Fibroblast of lung (primary cell): ENCODE measurements around the gene PCDH18. TPM values are rescaled to one million over a fixed set of nuclear protein-coding genes. Genes with fewer than 3 reads are reported as not detected.
A peak's percentile ranks its signal among the peaks of the same experiment; 100 is the strongest.
"Not testable (repeated sequence)": the region's sequence is repeated elsewhere in the genome, so short reads cannot be mapped to it uniquely, and the experiment has no call there.

Experiments
- DNase-seq, 2 donors: peaks; one replicate each; pipeline versions ENCODE4 v3.0.0 to v3.0.0-alpha.2; 2010; ENCODE audit warnings: low read depth in 2 of 2
- H2AFZ ChIP-seq: 2 replicates; pipeline ENCODE4 v1.5.1; 2012; ENCODE audit warnings: low read length, control low read depth, inconsistent platforms
- H3K27ac ChIP-seq: 2 replicates; pipeline ENCODE4 v1.5.1; 2011; ENCODE audit warnings: low read length, control low read depth; ENCODE audit not compliant: insufficient read depth
- H3K27me3 ChIP-seq: 2 replicates; pipeline ENCODE4 v1.5.1; 2011; ENCODE audit warnings: mild to moderate bottlenecking, low read length; ENCODE audit not compliant: control insufficient read depth, insufficient read depth
- H3K36me3 ChIP-seq: 2 replicates; pipeline ENCODE4 v1.5.1; 2011; ENCODE audit warnings: low read length; ENCODE audit not compliant: control insufficient read depth, insufficient read depth
- H3K4me1 ChIP-seq: 2 replicates; pipeline ENCODE4 v1.5.1; 2011; ENCODE audit warnings: low read length; ENCODE audit not compliant: control insufficient read depth, insufficient read depth; ENCODE audit errors: extremely low read depth
- H3K4me2 ChIP-seq: 2 replicates; pipeline ENCODE4 v1.5.1; 2011; ENCODE audit warnings: low read length, control low read depth; ENCODE audit not compliant: insufficient read depth; ENCODE audit errors: extremely low read depth
- H3K4me3 ChIP-seq, 4 experiments: fragments of 200-600 bp in 1 of 4; sonication (generic) in 1 of 4; replicated peaks in 1 of 4; 2 replicates each; pipeline ENCODE4 v1.5.1; 2011 to 2016; ENCODE audit warnings: low read length in 4 of 4, low read depth in 3 of 4, mild to moderate bottlenecking in 3 of 4, control low read depth in 2 of 4, inconsistent platforms in 1 of 4, mixed read lengths in 1 of 4; ENCODE audit not compliant: insufficient read depth in 1 of 4; ENCODE audit errors: control extremely low read depth in 1 of 4
- H3K79me2 ChIP-seq: 2 replicates; pipeline ENCODE4 v1.5.1; 2012; ENCODE audit warnings: mild to moderate bottlenecking, low read length, inconsistent platforms; ENCODE audit not compliant: control insufficient read depth, insufficient read depth
- H3K9ac ChIP-seq: 2 replicates; pipeline ENCODE4 v1.5.1; 2011; ENCODE audit warnings: mild to moderate bottlenecking, low read length, control low read depth; ENCODE audit not compliant: insufficient read depth
- H3K9me3 ChIP-seq: 2 replicates; pipeline ENCODE4 v1.5.1; 2012; ENCODE audit warnings: low read depth, low read length; ENCODE audit not compliant: control insufficient read depth, insufficient read depth
- H4K20me1 ChIP-seq: 2 replicates; pipeline ENCODE4 v1.5.1; 2011; ENCODE audit warnings: low read length; ENCODE audit not compliant: control insufficient read depth, insufficient read depth; ENCODE audit errors: extremely low read depth
- EZH2 ChIP-seq: IDR thresholded peaks from 2 replicates; pipeline ENCODE4 v1.5.1; 2012; ENCODE audit warnings: low read length, control low read depth, mild to moderate bottlenecking; ENCODE audit errors: missing control alignments
- polyA plus RNA-seq, 2 donors: library from polyadenylated mRNA; depleted of rRNA in 1 of 2; stranded (reverse) in 1 of 2; unstranded in 1 of 2; fragments of >200 nt; gene quantifications; 2 replicates each; pipeline ENCODE4 v1.2.1, GENCODE V29; 2011 to 2012; ENCODE audit warnings: missing spikeins in 1 of 2
- total RNA-seq: library from RNA; depleted of rRNA; stranded (reverse); fragments of >200 nt; gene quantifications from 2 replicates; pipeline ENCODE4 v1.2.1, GENCODE V29; 2014
- TF ChIP-seq, protein P1 (sequence below), 2 donors: IDR thresholded peaks in 1 of 2; conservative IDR thresholded peaks in 1 of 2; 1 replicate in 1 of 2; 2 replicates in 1 of 2; pipeline ENCODE4 v1.5.1; 2011 to 2012; ENCODE audit warnings: low read length in 2 of 2, control low read depth in 1 of 2, inconsistent platforms in 1 of 2, low read depth in 1 of 2, mild to moderate bottlenecking in 1 of 2

Gene PCDH18
- total and polyA plus RNA-seq, 2 donors (not counting 1 experiment from before 2014, with no cell fraction given): 203 to 542 TPM

DNA sequence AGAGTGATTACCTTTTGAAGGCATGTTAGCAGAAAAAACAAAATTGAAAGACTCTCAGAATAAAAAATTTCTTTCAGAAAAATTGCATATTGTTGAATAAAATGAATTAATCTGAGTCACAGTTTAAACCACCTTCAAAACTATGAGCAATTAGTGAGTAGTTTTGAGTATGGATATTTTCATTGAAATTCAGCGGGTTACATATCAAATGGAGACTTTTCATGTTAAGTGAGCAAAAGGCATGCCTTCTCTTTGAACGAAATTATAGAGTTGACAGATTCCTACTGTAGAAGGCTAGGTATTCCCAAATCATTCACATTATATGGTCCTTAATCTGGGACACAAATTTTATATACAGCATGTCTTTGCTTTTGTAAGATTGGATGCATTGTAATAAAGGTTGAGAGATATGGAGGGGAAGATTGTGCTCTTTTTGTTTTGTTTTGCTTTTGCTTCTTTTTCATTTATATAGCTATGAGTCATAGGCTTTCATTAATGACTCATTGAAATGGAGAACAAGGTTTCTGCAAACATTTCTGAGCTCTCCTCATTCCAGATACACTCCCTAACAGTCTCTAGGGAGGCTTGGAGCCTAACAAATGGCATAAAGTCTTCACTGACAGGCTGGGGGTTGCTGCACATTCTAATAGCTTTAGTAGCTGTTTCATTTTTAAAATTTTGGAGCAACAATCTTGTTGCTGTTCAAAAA, 21.6 kb downstream of the PCDH18 start:
- peak overlapping the region in 2 of 4 experiments; percentile 5 to 9 for H3K4me3 ChIP-seq
- TF ChIP-seq EZH2: no peak
- TF ChIP-seq, protein P1, sequence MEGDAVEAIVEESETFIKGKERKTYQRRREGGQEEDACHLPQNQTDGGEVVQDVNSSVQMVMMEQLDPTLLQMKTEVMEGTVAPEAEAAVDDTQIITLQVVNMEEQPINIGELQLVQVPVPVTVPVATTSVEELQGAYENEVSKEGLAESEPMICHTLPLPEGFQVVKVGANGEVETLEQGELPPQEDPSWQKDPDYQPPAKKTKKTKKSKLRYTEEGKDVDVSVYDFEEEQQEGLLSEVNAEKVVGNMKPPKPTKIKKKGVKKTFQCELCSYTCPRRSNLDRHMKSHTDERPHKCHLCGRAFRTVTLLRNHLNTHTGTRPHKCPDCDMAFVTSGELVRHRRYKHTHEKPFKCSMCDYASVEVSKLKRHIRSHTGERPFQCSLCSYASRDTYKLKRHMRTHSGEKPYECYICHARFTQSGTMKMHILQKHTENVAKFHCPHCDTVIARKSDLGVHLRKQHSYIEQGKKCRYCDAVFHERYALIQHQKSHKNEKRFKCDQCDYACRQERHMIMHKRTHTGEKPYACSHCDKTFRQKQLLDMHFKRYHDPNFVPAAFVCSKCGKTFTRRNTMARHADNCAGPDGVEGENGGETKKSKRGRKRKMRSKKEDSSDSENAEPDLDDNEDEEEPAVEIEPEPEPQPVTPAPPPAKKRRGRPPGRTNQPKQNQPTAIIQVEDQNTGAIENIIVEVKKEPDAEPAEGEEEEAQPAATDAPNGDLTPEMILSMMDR (conservative IDR thresholded peaks at IDR 0.05 in 1 of 2, IDR thresholded peaks at IDR 0.05 in 1 of 2; ENCODE audit: low read depth in 1 of 2, low read length in 2 of 2): no peak
- peaks cover 4% of the 10 kb centered on the region for H3K4me1 ChIP-seq
- no peaks in the 10 kb centered on the region for H4K20me1 ChIP-seq
- no peaks in the 10 kb centered on the region for H3K79me2 ChIP-seq
- DNase-seq: peak; percentile 95 to 97
- H3K9ac ChIP-seq: no peak overlapping the region
- no peaks in the 10 kb centered on the region for H3K9me3 ChIP-seq
- no peaks in the 10 kb centered on the region for H3K36me3 ChIP-seq
- no peak overlapping the region for H3K27ac ChIP-seq
- no peak overlapping the region for H2AFZ ChIP-seq
- no peaks in the 10 kb centered on the region for H3K27me3 ChIP-seq
- peak overlapping the region; percentile 41 for H3K4me2 ChIP-seq

DNA sequence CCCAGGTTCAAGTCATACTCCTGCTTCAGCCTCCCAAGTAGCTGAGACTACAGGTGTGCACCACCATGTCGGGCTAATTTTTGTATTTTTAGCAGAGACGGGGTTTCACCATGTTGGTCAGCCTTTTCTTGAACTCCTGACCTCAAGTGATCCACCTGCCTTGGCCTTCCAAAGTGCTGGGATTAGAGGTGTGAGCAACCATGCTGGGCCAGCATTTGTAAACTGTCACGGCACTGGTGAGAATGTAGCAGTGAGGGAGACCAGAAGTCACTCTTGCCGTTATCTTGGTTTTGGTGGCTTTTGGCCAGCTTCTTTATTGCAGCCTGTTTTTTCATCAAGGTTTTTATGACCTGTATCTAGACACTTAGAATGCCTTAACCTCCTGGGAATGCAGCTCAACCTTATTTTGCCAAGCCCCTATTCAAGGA, 22.4 kb downstream of the PCDH18 start:
- Histone ChIP-seq H3K27me3 (no peaks in the 10 kb centered on the region), H3K36me3 (no peaks in the 10 kb centered on the region), H3K9me3 (no peaks in the 10 kb centered on the region), H3K4me2 (no peak overlapping the region), H4K20me1 (no peaks in the 10 kb centered on the region), H3K9ac (no peak overlapping the region), H2AFZ (no peak overlapping the region), H3K4me3 (no peak overlapping the region), H3K4me1 (peaks cover 4% of the 10 kb centered on the region), H3K79me2 (no peaks in the 10 kb centered on the region), H3K27ac (no peak overlapping the region)
- TF ChIP-seq EZH2: no peak
- TF ChIP-seq, protein P1 (conservative IDR thresholded peaks at IDR 0.05 in 1 of 2, IDR thresholded peaks at IDR 0.05 in 1 of 2; ENCODE audit: low read depth in 1 of 2, low read length in 2 of 2): no peak
- DNase-seq: peak in 1 of 2 donors; percentile 68

DNA sequence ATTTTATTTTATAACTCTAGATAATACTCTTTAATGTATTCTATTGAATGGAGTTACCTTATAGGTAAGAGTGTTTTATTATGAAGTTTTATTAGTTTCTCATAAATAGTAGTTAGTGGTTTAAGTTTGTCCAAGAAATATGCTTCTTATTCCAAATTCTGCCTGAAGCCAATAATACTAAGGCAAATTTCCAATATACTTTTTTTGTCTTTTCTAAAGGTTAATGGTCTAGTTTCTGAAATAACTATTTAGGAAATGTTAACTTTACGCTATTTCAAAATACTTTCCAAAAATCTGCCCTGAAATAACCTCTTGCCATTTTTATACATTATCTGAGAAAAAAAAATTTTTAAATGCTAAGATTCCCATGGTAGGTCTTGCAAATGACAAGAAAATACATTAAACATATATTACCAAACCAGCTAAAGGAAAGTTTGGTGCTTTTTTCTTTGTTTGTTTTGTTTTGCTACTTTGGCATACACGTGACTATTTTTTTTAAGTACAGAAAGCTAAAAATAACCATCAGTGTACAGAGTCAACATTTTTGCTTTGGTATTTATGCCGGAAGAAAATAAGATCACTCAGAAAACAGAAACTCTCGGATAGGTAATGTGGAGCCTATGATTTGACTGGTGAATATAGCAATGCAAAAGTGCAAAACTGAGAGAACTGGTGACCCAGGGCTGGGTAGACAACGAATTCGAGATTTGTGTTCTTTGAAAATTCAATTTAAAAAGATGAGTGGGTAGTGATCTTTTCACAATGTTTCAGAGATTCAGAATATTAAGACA, 29.8 kb downstream of the PCDH18 start:
- no peak for DNase-seq
- no peak overlapping the region for H3K4me2 ChIP-seq
- no peaks in the 10 kb centered on the region for H4K20me1 ChIP-seq
- H2AFZ ChIP-seq: no peak overlapping the region
- no peaks in the 10 kb centered on the region for H3K27me3 ChIP-seq
- no peak overlapping the region for H3K27ac ChIP-seq
- H3K9ac ChIP-seq: no peak overlapping the region
- H3K36me3 ChIP-seq: no peaks in the 10 kb centered on the region
- H3K79me2 ChIP-seq: no peaks in the 10 kb centered on the region
- peaks cover 2% of the 10 kb centered on the region for H3K4me1 ChIP-seq
- no peaks in the 10 kb centered on the region for H3K9me3 ChIP-seq
- H3K4me3 ChIP-seq: no peak overlapping the region
- TF ChIP-seq, protein P1 (conservative IDR thresholded peaks at IDR 0.05 in 1 of 2, IDR thresholded peaks at IDR 0.05 in 1 of 2; ENCODE audit: low read depth in 1 of 2, low read length in 2 of 2): no peak
- no peak for TF ChIP-seq EZH2

DNA sequence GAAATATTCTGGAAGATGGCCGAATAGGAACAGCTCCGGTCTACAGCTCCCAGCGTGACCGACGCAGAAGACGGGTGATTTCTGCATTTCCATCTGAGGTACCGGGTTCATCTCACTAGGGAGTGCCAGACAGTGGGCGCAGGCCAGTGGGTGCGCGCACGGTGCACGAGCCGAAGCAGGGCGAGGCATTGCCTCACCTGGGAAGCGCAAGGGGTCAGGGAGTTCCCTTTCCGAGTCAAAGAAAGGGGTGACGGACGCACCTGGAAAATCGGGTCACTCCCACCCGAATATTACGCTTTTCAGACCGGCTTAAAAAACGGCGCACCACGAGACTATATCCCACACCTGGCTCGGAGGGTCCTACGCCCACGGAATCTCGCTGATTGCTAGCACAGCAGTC, 36.0 kb downstream of the PCDH18 start:
- H3K27me3 ChIP-seq, H2AFZ ChIP-seq, H3K36me3 ChIP-seq, H4K20me1 ChIP-seq, H3K27ac ChIP-seq, H3K4me2 ChIP-seq, H3K9me3 ChIP-seq, H3K4me1 ChIP-seq, H3K79me2 ChIP-seq, H3K4me3 ChIP-seq, DNase-seq, H3K9ac ChIP-seq: not testable (repeated sequence)
